ENCODE measurements around the gene BLVRA.
"Not testable (repeated sequence)": the region's sequence is repeated elsewhere in the genome, so short reads cannot be mapped to it uniquely, and the experiment has no call there.

GRCh38 chr7:43715966-43716365 is 42.5 kb upstream of the BLVRA start:
- TF ChIP-seq POLR2AphosphoS5 (IDR thresholded peaks at IDR 0.05; ENCODE audit: low read depth, low read length); ZFX (IDR thresholded peaks at IDR 0.05); RAD21 (IDR thresholded peaks at IDR 0.05; ENCODE audit: low read depth); POLR2A (IDR thresholded peaks at IDR 0.05; ENCODE audit: borderline replicate concordance, extremely low read depth, insufficient read depth, insufficient read length); FOSL1 (IDR thresholded peaks at IDR 0.05; ENCODE audit: low read depth); EZH2phosphoT487 (IDR thresholded peaks at IDR 0.05; ENCODE audit: borderline replicate concordance); REST (IDR thresholded peaks at IDR 0.05; ENCODE audit: low read depth); JUND (IDR thresholded peaks at IDR 0.05); EZH2 (IDR thresholded peaks at IDR 0.05); TCF7L2 (IDR thresholded peaks at IDR 0.05; ENCODE audit: borderline replicate concordance, extremely low read depth, insufficient read depth, insufficient read length): not testable (repeated sequence)
- TF ChIP-seq, protein P1, sequence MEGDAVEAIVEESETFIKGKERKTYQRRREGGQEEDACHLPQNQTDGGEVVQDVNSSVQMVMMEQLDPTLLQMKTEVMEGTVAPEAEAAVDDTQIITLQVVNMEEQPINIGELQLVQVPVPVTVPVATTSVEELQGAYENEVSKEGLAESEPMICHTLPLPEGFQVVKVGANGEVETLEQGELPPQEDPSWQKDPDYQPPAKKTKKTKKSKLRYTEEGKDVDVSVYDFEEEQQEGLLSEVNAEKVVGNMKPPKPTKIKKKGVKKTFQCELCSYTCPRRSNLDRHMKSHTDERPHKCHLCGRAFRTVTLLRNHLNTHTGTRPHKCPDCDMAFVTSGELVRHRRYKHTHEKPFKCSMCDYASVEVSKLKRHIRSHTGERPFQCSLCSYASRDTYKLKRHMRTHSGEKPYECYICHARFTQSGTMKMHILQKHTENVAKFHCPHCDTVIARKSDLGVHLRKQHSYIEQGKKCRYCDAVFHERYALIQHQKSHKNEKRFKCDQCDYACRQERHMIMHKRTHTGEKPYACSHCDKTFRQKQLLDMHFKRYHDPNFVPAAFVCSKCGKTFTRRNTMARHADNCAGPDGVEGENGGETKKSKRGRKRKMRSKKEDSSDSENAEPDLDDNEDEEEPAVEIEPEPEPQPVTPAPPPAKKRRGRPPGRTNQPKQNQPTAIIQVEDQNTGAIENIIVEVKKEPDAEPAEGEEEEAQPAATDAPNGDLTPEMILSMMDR (IDR thresholded peaks at IDR 0.05 in 2 of 3, conservative IDR thresholded peaks at IDR 0.05 in 1 of 3; ENCODE audit: borderline replicate concordance in 1 of 3, insufficient read depth in 1 of 3, low read depth in 2 of 3, low read length in 2 of 3), result not testable (repeated sequence)
- TF ChIP-seq, protein P2, sequence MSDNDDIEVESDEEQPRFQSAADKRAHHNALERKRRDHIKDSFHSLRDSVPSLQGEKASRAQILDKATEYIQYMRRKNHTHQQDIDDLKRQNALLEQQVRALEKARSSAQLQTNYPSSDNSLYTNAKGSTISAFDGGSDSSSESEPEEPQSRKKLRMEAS (IDR thresholded peaks at IDR 0.05), result not testable (repeated sequence)
- TF ChIP-seq, protein P3, sequence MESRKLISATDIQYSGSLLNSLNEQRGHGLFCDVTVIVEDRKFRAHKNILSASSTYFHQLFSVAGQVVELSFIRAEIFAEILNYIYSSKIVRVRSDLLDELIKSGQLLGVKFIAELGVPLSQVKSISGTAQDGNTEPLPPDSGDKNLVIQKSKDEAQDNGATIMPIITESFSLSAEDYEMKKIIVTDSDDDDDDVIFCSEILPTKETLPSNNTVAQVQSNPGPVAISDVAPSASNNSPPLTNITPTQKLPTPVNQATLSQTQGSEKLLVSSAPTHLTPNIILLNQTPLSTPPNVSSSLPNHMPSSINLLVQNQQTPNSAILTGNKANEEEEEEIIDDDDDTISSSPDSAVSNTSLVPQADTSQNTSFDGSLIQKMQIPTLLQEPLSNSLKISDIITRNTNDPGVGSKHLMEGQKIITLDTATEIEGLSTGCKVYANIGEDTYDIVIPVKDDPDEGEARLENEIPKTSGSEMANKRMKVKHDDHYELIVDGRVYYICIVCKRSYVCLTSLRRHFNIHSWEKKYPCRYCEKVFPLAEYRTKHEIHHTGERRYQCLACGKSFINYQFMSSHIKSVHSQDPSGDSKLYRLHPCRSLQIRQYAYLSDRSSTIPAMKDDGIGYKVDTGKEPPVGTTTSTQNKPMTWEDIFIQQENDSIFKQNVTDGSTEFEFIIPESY (IDR thresholded peaks at IDR 0.05; ENCODE audit: extremely low read depth, insufficient replicate concordance, low read length), result not testable (repeated sequence)

Measured in HCT116 (cell line).